HG03432 (cell line): Measurements from ENCODE around the gene BNC2.

Experiments used
- ATAC-seq: cut with Tn5 transposase; IDR thresholded peaks from one replicate; pipeline ENCODE4 v1.9.1; 2021; ENCODE audit warnings: mild to moderate bottlenecking, moderate library complexity; ENCODE audit not compliant: unreplicated experiment

BNC2 gene

GRCh38 chr9:16682273-16682672, 188.2 kb downstream of the BNC2 start:
- no peak for ATAC-seq

GRCh38 chr9:16681652-16681987, 188.8 kb downstream of the BNC2 start:
- ATAC-seq: no peak

- ATAC-seq: no peak
Measured at GRCh38 chr9:16680975-16681651, 189.4 kb downstream of the BNC2 start.

GRCh38 chr9:16680541-16680940, 189.9 kb downstream of the BNC2 start:
- no peak for ATAC-seq

- no peak for ATAC-seq
Measured at GRCh38 chr9:16679327-16679821, 191.1 kb downstream of the BNC2 start.

- no peak for ATAC-seq
Measured at GRCh38 chr9:16676519-16676918, 194.0 kb downstream of the BNC2 start.

- no peak for ATAC-seq
Measured at GRCh38 chr9:16675131-16675530, 195.3 kb downstream of the BNC2 start.

GRCh38 chr9:16673171-16673570, 197.3 kb downstream of the BNC2 start:
- ATAC-seq: no peak

- ATAC-seq: no peak
Measured at GRCh38 chr9:16672501-16672900, 198.0 kb downstream of the BNC2 start.

GRCh38 chr9:16671591-16672137, 198.8 kb downstream of the BNC2 start:
- ATAC-seq: no peak

GRCh38 chr9:16670791-16671190, 199.7 kb downstream of the BNC2 start:
- ATAC-seq: no peak

GRCh38 chr9:16668734-16669295, 201.7 kb downstream of the BNC2 start:
- ATAC-seq: no peak

GRCh38 chr9:16664211-16664610, 206.3 kb downstream of the BNC2 start:
- no peak for ATAC-seq

- no peak for ATAC-seq
Measured at GRCh38 chr9:16661816-16662215, 208.7 kb downstream of the BNC2 start.

GRCh38 chr9:16659096-16659495, 211.4 kb downstream of the BNC2 start:
- no peak for ATAC-seq

- ATAC-seq: no peak
Measured at GRCh38 chr9:16656432-16657169, 213.9 kb downstream of the BNC2 start.

- no peak for ATAC-seq
Measured at GRCh38 chr9:16654596-16655126, 215.8 kb downstream of the BNC2 start.

GRCh38 chr9:16653491-16654399, 216.7 kb downstream of the BNC2 start:
- ATAC-seq: no peak

GRCh38 chr9:16652582-16652981, 217.9 kb downstream of the BNC2 start:
- ATAC-seq: no peak

- ATAC-seq: no peak
Measured at GRCh38 chr9:16651446-16651964, 219.0 kb downstream of the BNC2 start.
